Neural cell (in vitro differentiated cells): ENCODE measurements around the gene GOLGA6A.

Experiments
- CTCF ChIP-seq: fragments of 450-650 bp; IDR thresholded peaks from 2 replicates; pipeline ENCODE4 v1.5.1; 2014; ENCODE audit warnings: antibody characterized with exemption, mild to moderate bottlenecking, moderate library complexity; ENCODE audit not compliant: poor library complexity, severe bottlenecking
- EP300 ChIP-seq: fragments of 450-650 bp; conservative IDR thresholded peaks from 2 replicates; pipeline ENCODE4 v1.6.1; 2014; ENCODE audit warnings: antibody characterized with exemption, mild to moderate bottlenecking, moderate library complexity; ENCODE audit not compliant: poor library complexity, severe bottlenecking
- EZH2 ChIP-seq: fragments of 200-600, 300-800 bp; shearing (Covaris generic), sonication (generic); IDR thresholded peaks from 2 replicates; pipeline ENCODE4 v1.6.1; 2014; ENCODE audit warnings: antibody characterized with exemption, low read length, borderline replicate concordance, mild to moderate bottlenecking; ENCODE audit not compliant: insufficient read depth, poor library complexity, severe bottlenecking
- POLR2AphosphoS5 ChIP-seq: IDR thresholded peaks from 2 replicates; pipeline ENCODE4 v1.6.1; 2012
- RAD21 ChIP-seq: fragments of 450-650 bp; conservative IDR thresholded peaks from 2 replicates; pipeline ENCODE4 v1.6.1; 2014; ENCODE audit warnings: antibody characterized with exemption, mild to moderate bottlenecking, moderate library complexity
- REST ChIP-seq: IDR thresholded peaks from 2 replicates; pipeline ENCODE4 v1.6.1; 2012; ENCODE audit warnings: borderline replicate concordance

- TF ChIP-seq CTCF, result no peak
- TF ChIP-seq EP300, result no peak
- no peak for TF ChIP-seq POLR2AphosphoS5
- no peak for TF ChIP-seq REST
- TF ChIP-seq RAD21, result no peak
- TF ChIP-seq EZH2, result no peak
These were observed 36.6 kb downstream of the GOLGA6A start for GRCh38 chr15:74045636-74046274.
